ENCODE data around the gene SLC41A3.
"Not testable (repeated sequence)": the region's sequence is repeated elsewhere in the genome, so short reads cannot be mapped to it uniquely, and the experiment has no call there.

Gene SLC41A3

GRCh38 chr3:126003447-126004190 is 80.3 kb downstream of the SLC41A3 start:
- no peaks in the 10 kb centered on the region for H4K20me1 ChIP-seq (ENCODE audit: insufficient read depth, low read length, poor library complexity, severe bottlenecking)
- no peak overlapping the region for H3K9ac ChIP-seq (ENCODE audit: low read depth, low read length, poor library complexity, severe bottlenecking)
- H3K79me2 ChIP-seq (ENCODE audit: insufficient read depth, low read length), result no peaks in the 10 kb centered on the region
- no peaks in the 10 kb centered on the region for H3K9me3 ChIP-seq (ENCODE audit: insufficient read depth, low read depth, low read length)
- H3K4me2 ChIP-seq (ENCODE audit: low read depth, low read length, poor library complexity, severe bottlenecking), result no peak overlapping the region
- no peaks in the 10 kb centered on the region for H3K9me2 ChIP-seq (replicated peaks; ENCODE audit: low read depth, low read length)
- H3K4me3 ChIP-seq (ENCODE audit: low read length, poor library complexity, severe bottlenecking), result no peak overlapping the region
- H3K36me3 ChIP-seq (ENCODE audit: insufficient read depth, low read length), result peaks cover 10% of the 10 kb centered on the region; the same call in 1 of the 2 replicates
- H3K27me3 ChIP-seq (ENCODE audit: insufficient read depth, low read length, poor library complexity, severe bottlenecking), result no peaks in the 10 kb centered on the region
- no peaks in the 10 kb centered on the region for H3K4me1 ChIP-seq (ENCODE audit: insufficient read depth, low read length, poor library complexity, severe bottlenecking)
- no peak overlapping the region for H2AFZ ChIP-seq (ENCODE audit: low read length)
- TF ChIP-seq EZH2phosphoT487 (IDR thresholded peaks at IDR 0.05; ENCODE audit: borderline replicate concordance) (no peak), CTCF (conservative IDR thresholded peaks at IDR 0.05; ENCODE audit: low read length) (no peak)
- H3F3A ChIP-seq (ENCODE audit: low read depth), result no peaks in the 10 kb centered on the region

- Histone ChIP-seq H3F3A (ENCODE audit: low read depth) (no peaks in the 10 kb centered on the region), H3K79me2 (ENCODE audit: insufficient read depth, low read length) (no peaks in the 10 kb centered on the region), H3K36me3 (ENCODE audit: insufficient read depth, low read length) (no peaks in the 10 kb centered on the region; the same call in 1 of the 2 replicates), H3K9ac (ENCODE audit: low read depth, low read length, poor library complexity, severe bottlenecking) (no peak overlapping the region), H4K20me1 (ENCODE audit: insufficient read depth, low read length, poor library complexity, severe bottlenecking) (no peaks in the 10 kb centered on the region), H3K4me2 (ENCODE audit: low read depth, low read length, poor library complexity, severe bottlenecking) (no peak overlapping the region), H3K4me3 (ENCODE audit: low read length, poor library complexity, severe bottlenecking) (no peak overlapping the region), H3K9me3 (ENCODE audit: insufficient read depth, low read depth, low read length) (no peaks in the 10 kb centered on the region), H3K4me1 (ENCODE audit: insufficient read depth, low read length, poor library complexity, severe bottlenecking) (no peaks in the 10 kb centered on the region), H3K27me3 (ENCODE audit: insufficient read depth, low read length, poor library complexity, severe bottlenecking) (no peaks in the 10 kb centered on the region), H2AFZ (ENCODE audit: low read length) (no peak overlapping the region), H3K9me2 (replicated peaks; ENCODE audit: low read depth, low read length) (no peaks in the 10 kb centered on the region)
- TF ChIP-seq EZH2phosphoT487 (IDR thresholded peaks at IDR 0.05; ENCODE audit: borderline replicate concordance), result no peak
- TF ChIP-seq CTCF (conservative IDR thresholded peaks at IDR 0.05; ENCODE audit: low read length), result no peak
Observed at GRCh38 chr3:126002189-126002588, 81.7 kb downstream of the SLC41A3 start.

GRCh38 chr3:125996751-125997150 is 87.2 kb downstream of the SLC41A3 start:
- H3K4me2 ChIP-seq (ENCODE audit: low read depth, low read length, poor library complexity, severe bottlenecking); H3K9ac ChIP-seq (ENCODE audit: low read depth, low read length, poor library complexity, severe bottlenecking); H3K36me3 ChIP-seq (ENCODE audit: insufficient read depth, low read length); H3K4me3 ChIP-seq (ENCODE audit: low read length, poor library complexity, severe bottlenecking); H3K9me2 ChIP-seq (replicated peaks; ENCODE audit: low read depth, low read length); H3K27me3 ChIP-seq (ENCODE audit: insufficient read depth, low read length, poor library complexity, severe bottlenecking); H3K4me1 ChIP-seq (ENCODE audit: insufficient read depth, low read length, poor library complexity, severe bottlenecking); H3K79me2 ChIP-seq (ENCODE audit: insufficient read depth, low read length); H2AFZ ChIP-seq (ENCODE audit: low read length); H3F3A ChIP-seq (ENCODE audit: low read depth); H4K20me1 ChIP-seq (ENCODE audit: insufficient read depth, low read length, poor library complexity, severe bottlenecking); H3K9me3 ChIP-seq (ENCODE audit: insufficient read depth, low read depth, low read length): not testable (repeated sequence)

Data from Loucy (cell line).